ENCODE data around the gene HHAT.

HHAT gene

DNA sequence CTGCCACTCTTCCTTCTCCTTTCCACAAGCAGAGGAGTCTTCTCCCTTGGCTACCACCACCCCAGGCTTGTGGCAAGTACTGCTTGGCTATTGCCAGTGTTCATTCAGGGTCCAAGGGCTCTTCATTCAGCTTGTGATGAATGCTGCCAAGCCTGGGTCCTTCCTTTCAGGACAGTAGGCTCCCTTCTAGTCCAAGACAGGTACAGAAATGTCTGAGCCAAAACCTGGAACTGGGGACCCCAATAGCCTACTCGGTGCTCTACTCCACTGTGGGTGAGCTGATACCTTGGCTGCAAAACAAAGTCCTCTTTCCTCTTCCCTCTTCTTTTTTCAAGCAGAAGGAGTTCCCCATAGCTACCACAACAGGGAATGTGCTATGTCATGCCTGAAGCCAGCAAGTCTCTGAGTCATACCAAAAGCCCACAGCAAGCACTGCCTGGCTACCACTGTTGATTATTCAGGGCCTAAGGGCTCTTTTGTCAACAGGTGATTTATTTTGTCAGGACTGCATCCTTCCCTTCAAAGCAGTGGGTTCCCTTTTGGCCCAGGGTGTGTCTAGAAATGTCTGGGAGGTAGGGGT lies 268.9 kb downstream of the HHAT start:
- DNase-seq (ENCODE audit: low read depth in 2 of 2): no peak

DNA sequence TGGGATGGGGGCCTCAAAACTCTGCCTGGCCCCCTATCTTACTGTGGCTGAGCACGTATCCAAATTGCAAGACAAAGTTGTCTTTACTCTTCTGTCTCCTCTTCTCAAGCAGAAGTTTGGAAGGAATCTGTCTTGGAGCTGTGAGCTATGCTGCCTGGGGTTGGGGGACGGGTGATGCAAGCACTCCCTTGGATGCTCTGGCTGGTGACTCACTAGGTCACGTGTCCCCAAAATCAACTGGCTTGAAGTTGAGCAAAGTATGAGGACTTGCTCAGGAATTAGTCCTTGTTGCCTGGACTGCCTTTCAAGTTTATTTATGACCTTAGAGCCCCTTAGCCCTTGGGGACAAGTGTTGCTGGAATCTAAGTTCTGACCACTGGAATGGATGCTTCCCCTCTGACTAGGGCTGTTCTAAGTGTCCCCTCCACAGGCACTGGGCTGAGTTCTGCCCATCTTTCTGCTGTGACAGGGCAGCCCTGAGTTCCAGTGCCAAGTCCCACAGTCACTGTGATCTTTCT lies 269.5 kb downstream of the HHAT start:
- no peak for DNase-seq (ENCODE audit: low read depth in 2 of 2)

DNA sequence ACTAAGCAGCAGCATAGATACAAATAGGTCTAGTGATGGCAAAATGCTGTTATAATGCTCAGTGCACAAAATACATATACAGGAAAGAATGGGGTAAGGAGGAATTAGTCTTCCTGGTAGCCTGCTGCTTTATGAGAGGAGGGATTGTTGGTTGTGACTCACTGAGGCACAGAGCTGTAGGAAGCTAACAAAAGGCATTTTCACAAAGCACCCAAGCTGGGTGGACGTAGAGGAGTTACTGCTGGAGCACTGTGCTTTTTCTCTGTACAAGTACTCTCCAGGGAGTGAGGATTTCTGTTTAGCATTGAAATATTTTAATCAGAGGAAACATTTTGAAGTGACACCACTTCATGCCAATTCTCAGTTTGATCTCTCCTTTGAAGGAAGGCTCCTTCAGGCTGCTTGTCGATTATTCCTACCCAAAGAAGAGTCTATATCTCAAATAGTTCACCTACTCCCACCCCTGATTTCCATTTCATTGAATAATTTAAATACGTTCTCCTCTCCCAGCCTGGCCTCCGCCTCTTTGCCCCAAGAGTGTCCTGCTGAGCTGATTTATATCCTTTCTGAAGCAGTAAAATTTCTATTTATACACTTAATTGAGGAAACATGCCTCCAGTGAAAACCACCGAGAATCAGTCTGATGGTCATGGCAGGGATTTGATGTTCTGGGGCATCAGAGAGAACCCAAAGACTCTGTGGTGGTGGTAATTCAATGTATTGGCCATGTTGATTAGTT lies 271.9 kb downstream of the HHAT start:
- DNase-seq (ENCODE audit: low read depth in 2 of 2): no peak

DNA sequence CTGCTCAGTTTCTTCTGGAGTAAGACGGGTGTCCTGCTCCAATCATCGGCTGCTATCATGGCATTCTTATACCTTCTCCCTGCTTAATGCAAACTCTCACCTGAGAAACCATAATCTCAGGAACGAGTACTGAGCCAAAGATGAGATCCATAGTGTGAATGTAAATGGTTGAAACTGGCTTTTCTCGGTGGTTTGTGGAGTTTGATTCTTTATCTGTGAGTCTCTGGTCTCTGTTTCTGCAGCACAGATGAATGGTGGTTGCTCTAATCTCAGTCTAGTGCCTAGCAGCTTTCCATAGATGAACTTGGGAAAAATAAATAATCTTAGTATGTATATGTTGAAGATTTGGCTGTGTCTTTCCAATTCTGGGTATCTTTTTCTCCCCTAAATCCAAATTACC lies 274.4 kb downstream of the HHAT start:
- DNase-seq (ENCODE audit: low read depth in 2 of 2): no peak

GRCh38 chr1:210605099-210605498 lies 276.4 kb downstream of the HHAT start:
- no peak for DNase-seq (ENCODE audit: low read depth in 2 of 2)

- no peak for DNase-seq (ENCODE audit: low read depth in 2 of 2)
Observed at GRCh38 chr1:210607361-210607760, 278.7 kb downstream of the HHAT start.

DNA sequence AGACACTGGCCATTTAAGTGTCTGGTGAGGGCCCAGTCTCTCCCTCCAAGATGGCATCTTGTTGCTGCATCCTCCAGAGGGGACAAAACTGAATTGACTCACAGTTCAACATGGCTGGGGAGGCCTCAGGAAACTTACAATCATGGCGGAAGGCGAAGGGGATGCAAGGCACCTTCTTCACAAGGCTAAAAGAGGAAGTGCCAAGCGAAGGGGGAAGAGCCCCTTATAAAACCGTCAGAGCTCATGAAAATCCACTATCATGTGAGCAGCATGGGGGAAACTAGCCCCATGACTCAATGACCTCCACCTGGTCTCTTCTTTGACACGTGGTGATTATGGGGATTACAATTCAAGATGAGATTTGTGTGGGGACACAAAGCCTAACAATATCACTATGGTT lies 280.1 kb downstream of the HHAT start:
- DNase-seq (ENCODE audit: low read depth in 2 of 2): no peak

- no peak for DNase-seq (ENCODE audit: low read depth in 2 of 2)
Observed at GRCh38 chr1:210616356-210616755, 287.7 kb downstream of the HHAT start.

GRCh38 chr1:210617293-210617692 lies 288.6 kb downstream of the HHAT start:
- DNase-seq (ENCODE audit: low read depth in 2 of 2): no peak

DNA sequence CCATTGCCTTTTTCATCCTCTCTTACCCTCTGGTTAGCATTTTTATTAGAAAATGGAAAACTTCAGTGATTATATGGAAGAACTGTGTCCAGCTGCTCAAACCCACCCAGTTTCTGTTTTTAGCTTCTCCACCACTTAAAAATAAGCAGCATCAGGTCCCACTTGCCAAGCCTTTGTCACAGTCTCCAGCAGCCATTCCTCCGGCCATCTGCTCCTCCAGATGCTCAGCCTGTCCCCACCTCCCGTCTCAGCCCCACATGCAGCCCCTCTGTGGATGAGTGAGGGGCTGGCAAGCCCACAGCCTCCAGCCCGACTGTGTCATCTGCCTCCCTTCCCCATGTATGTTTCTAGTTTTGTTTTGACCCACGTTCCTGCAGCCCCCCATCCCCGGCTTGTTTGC lies 289.7 kb downstream of the HHAT start:
- DNase-seq (ENCODE audit: low read depth in 2 of 2): no peak

- no peak for DNase-seq (ENCODE audit: low read depth in 2 of 2)
Observed at GRCh38 chr1:210620867-210621488, 292.3 kb downstream of the HHAT start.

GRCh38 chr1:210621712-210622111 lies 293.0 kb downstream of the HHAT start:
- DNase-seq (ENCODE audit: low read depth in 2 of 2): no peak

- no peak for DNase-seq (ENCODE audit: low read depth in 2 of 2)
Observed at GRCh38 chr1:210624722-210625121, 296.0 kb downstream of the HHAT start.

GRCh38 chr1:210625715-210626114 lies 297.0 kb downstream of the HHAT start:
- DNase-seq (ENCODE audit: low read depth in 2 of 2): no peak

GRCh38 chr1:210626341-210626740 lies 297.6 kb downstream of the HHAT start:
- no peak for DNase-seq (ENCODE audit: low read depth in 2 of 2)

- DNase-seq (ENCODE audit: low read depth in 2 of 2): no peak
Observed at GRCh38 chr1:210627755-210628154, 299.1 kb downstream of the HHAT start.

DNA sequence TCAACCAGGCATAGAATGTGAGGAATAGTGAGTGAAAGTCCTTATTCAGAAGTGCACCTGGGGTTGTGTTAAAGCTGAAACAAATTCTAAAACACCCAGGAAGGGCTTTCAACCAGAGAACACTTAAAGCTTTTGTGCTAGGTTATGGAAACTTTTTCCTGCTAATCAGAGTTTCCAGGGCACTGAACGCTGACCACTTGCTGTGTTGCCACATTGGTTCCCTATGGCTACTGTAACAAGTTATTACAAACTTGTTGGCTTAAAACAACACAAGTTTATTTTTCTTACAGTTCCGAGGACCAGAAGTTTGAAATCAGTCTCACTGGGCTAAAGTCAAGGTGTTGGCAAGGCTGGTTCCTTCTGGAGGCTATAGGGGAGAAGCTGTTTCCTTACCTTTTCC lies 300.6 kb downstream of the HHAT start:
- DNase-seq (ENCODE audit: low read depth in 2 of 2): no peak

GRCh38 chr1:210631399-210631798 lies 302.7 kb downstream of the HHAT start:
- DNase-seq (ENCODE audit: low read depth in 2 of 2): no peak

GRCh38 chr1:210633140-210633539 lies 304.4 kb downstream of the HHAT start:
- no peak for DNase-seq (ENCODE audit: low read depth in 2 of 2)

DNA sequence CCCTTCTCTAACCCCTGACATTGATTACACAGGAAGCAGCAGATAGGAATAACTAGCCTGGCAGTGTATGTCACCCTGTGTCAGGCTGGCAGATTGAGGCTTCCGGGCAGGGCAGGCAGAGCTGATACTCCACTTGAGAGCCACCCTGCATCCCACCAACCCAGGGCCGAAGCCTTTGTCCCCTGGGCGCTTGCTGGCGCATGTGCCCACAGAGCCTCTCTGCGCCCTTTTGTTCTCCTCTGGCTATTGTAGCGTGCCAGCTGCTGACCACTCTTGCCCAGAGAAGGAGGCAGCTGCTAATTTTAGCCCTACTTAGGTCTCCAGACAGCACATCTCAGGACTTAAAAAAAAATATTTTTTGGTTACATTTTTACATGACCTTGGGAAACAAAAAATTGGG lies 304.9 kb downstream of the HHAT start:
- no peak for DNase-seq (ENCODE audit: low read depth in 2 of 2)

DNA sequence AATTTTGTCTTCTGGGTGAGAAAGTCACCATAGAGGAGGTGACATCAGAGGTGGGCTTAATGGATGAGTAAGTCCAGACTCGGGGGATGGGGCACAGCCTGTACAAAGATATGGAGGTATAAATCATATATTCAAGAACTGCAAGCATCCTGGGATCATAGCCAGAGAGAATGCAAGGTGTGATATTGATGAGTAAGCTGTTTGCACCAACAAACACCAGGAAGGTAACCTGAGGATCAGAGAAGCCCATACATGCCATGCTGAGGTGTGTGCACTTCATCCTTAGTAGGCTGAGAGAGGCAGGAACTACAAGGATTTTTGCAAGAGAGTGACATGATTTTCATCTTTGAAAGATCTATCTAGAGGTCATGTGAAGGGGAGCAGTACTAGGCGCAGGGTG lies 306.4 kb downstream of the HHAT start:
- no peak for DNase-seq (ENCODE audit: low read depth in 2 of 2)

DNA sequence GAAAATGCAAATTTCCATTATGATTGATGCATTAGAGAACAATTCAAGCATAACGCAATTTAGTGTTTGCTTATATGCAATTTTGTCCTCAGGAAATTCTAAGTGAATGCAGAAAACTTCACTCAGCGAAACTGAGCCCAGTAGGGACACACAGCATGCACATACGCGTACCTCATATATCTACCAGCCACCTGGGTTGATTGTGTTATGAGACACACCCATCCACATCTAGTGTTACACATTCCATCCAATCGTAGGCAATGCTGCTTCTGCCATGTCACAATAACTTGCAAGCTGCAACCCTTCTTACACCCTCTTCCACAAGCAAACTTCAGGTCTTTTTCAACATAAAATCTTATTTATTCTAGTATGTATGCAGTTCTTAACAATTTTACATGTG lies 312.9 kb downstream of the HHAT start:
- no peak for DNase-seq (ENCODE audit: low read depth in 2 of 2)

- DNase-seq (ENCODE audit: low read depth in 2 of 2): no peak
Observed at GRCh38 chr1:210645582-210646257, 317.0 kb downstream of the HHAT start.

Data from activated CD4-positive, alpha-beta T cell treated with anti-CD3 and anti-CD28 coated beads for 24 hours (primary cell).